Natural killer cell (primary cell): ENCODE measurements around the gene GPATCH2. TPM values are rescaled to one million over a fixed set of nuclear protein-coding genes. Genes with fewer than 3 reads are reported as not detected.

ENCODE experiments used
- ATAC-seq, 3 donors: fragments of 150-1000 bp in 2 of 3; fragments of 200-7000 bp in 1 of 3; cut with Tn5 transposase; 1 replicate in 1 of 3; 2 replicates in 2 of 3; pipeline ENCODE4 v1.10.0; 2021; ENCODE audit warnings: mild to moderate bottlenecking in 2 of 3, moderate library complexity in 2 of 3
- DNase-seq, 2 donors: peaks; one replicate each; pipeline versions ENCODE4 v3.0.0 to v3.0.0-alpha.2; 2013 to 2021; ENCODE audit warnings: mixed read lengths in 1 of 2
- H3K27ac ChIP-seq: one replicate; pipeline ENCODE4 v1.5.1; 2013; ENCODE audit warnings: mild to moderate bottlenecking, low read length
- H3K27me3 ChIP-seq: one replicate; pipeline ENCODE4 v1.6.1; 2013; ENCODE audit warnings: low read length; ENCODE audit not compliant: control insufficient read depth, insufficient read depth
- H3K36me3 ChIP-seq: one replicate; pipeline ENCODE4 v1.6.1; 2013; ENCODE audit warnings: low read length; ENCODE audit not compliant: control insufficient read depth, insufficient read depth
- H3K4me1 ChIP-seq: one replicate; pipeline ENCODE4 v1.6.1; 2013; ENCODE audit warnings: low read length; ENCODE audit not compliant: control insufficient read depth, insufficient read depth
- H3K4me3 ChIP-seq: one replicate; pipeline ENCODE4 v1.5.1; 2013; ENCODE audit warnings: low read length
- H3K9me3 ChIP-seq: one replicate; pipeline ENCODE4 v1.6.1; 2013; ENCODE audit warnings: low read length; ENCODE audit not compliant: control insufficient read depth, insufficient read depth
- H3K27ac Mint-ChIP-seq, 2 donors: one replicate each; pipeline ENCODE4 v1.8.0; 2022; ENCODE audit warnings: mild to moderate bottlenecking in 2 of 2, mixed read lengths in 2 of 2, moderate library complexity in 1 of 2
- H3K27me3 Mint-ChIP-seq, 2 donors: one replicate each; pipeline ENCODE4 v1.8.0; 2022; ENCODE audit warnings: low read depth in 2 of 2, mixed read lengths in 2 of 2
- H3K36me3 Mint-ChIP-seq: one replicate; pipeline ENCODE4 v1.8.0; 2022; ENCODE audit warnings: mixed read lengths
- H3K4me1 Mint-ChIP-seq, 2 donors: one replicate each; pipeline ENCODE4 v1.8.0; 2022; ENCODE audit warnings: mixed read lengths in 2 of 2
- H3K4me3 Mint-ChIP-seq: one replicate; pipeline ENCODE4 v1.8.0; 2022; ENCODE audit warnings: mild to moderate bottlenecking, moderate library complexity, mixed read lengths
- H3K9me3 Mint-ChIP-seq, 2 donors: one replicate each; pipeline ENCODE4 v1.8.0; 2022; ENCODE audit warnings: mixed read lengths in 2 of 2
- CTCF ChIP-seq: fragments of 200-600 bp; IDR thresholded peaks from one replicate; pipeline ENCODE4 v1.8.0; 2022; ENCODE audit warnings: antibody characterized with exemption
- whole genome bisulfite sequencing: methylation state at CpG from one replicate; pipeline ENCODE4 v1.1.7; 2013; ENCODE audit warnings: missing lambda C conversion rate; ENCODE audit not compliant: insufficient coverage; 5-methylcytosine and 5-hydroxymethylcytosine counted together
- intact Hi-C: fragments of 100-400 bp; cut with micrococcal nuclease; formaldehyde crosslinking; loops from one replicate; pipeline ENCODE4 v1.14.2; 2022
- total RNA-seq, 4 donors: library from RNA; stranded (reverse); fragments of 120-200 nt in 1 of 4; gene quantifications; one replicate each; pipeline versions ENCODE4 v1.2.3 to v1.2.4, GENCODE V29; 2013 to 2022

Gene GPATCH2
- total RNA-seq, 3 donors from 2014 or later (not counting 1 experiment from before 2014, with no cell fraction given), result 10.4 to 15.4 (median 11.7) TPM

GRCh38 chr1:217650674-217651073 lies 19.8 kb upstream of the GPATCH2 start:
- Mint-ChIP-seq H3K27ac (no peak overlapping the region), H3K27me3 (peaks cover 0 to 14% of the 10 kb centered on the region in 2 donors), H3K4me3 (no peak overlapping the region), H3K4me1 (no peaks in the 10 kb centered on the region), H3K36me3 (no peaks in the 10 kb centered on the region), H3K9me3 (no peaks in the 10 kb centered on the region)
- H3K27ac ChIP-seq, result no peak overlapping the region
- TF ChIP-seq CTCF, result no peak
- no peaks in the 10 kb centered on the region for H3K36me3 ChIP-seq
- WGBS, result 100% methylated on average over 3 of the region's 4 CpGs
- ATAC-seq, result no peak
- intact Hi-C loops, result no loop called here
- no peaks in the 10 kb centered on the region for H3K27me3 ChIP-seq
- H3K4me3 ChIP-seq, result no peak overlapping the region
- no peak for DNase-seq
- H3K4me1 ChIP-seq, result no peaks in the 10 kb centered on the region
- H3K9me3 ChIP-seq, result no peaks in the 10 kb centered on the region

- ATAC-seq (no peak), DNase-seq (no peak)
- H3K4me1 Mint-ChIP-seq, result no peaks in the 10 kb centered on the region
- no peaks in the 10 kb centered on the region for H3K9me3 Mint-ChIP-seq
- no peak overlapping the region for H3K4me3 ChIP-seq
- WGBS, result 92% methylated on average over 12 of the region's 13 CpGs
- no peak overlapping the region for H3K27ac Mint-ChIP-seq
- no peak overlapping the region for H3K27ac ChIP-seq
- no peaks in the 10 kb centered on the region for H3K9me3 ChIP-seq
- intact Hi-C loops, result no loop called here
- no peaks in the 10 kb centered on the region for H3K4me1 ChIP-seq
- no peak overlapping the region for H3K4me3 Mint-ChIP-seq
- no peak for TF ChIP-seq CTCF
- H3K36me3 ChIP-seq, result no peaks in the 10 kb centered on the region
- H3K36me3 Mint-ChIP-seq, result no peaks in the 10 kb centered on the region
- no peaks in the 10 kb centered on the region for H3K27me3 ChIP-seq
- peaks cover 6 to 24% of the 10 kb centered on the region in 2 donors for H3K27me3 Mint-ChIP-seq
These were observed 16.9 kb upstream of the GPATCH2 start for GRCh38 chr1:217647791-217648190.

- H3K4me3 ChIP-seq, result no peak overlapping the region
- H3K9me3 ChIP-seq, result no peaks in the 10 kb centered on the region
- ATAC-seq, result no peak
- 72% methylated on average over 6 of the region's 6 CpGs for WGBS
- Mint-ChIP-seq H3K4me3 (no peak overlapping the region), H3K27ac (no peak overlapping the region), H3K27me3 (peaks cover 23 to 58% of the 10 kb centered on the region in 2 donors), H3K9me3 (no peaks in the 10 kb centered on the region), H3K4me1 (no peaks in the 10 kb centered on the region), H3K36me3 (no peaks in the 10 kb centered on the region)
- peaks cover 12% of the 10 kb centered on the region for H3K27me3 ChIP-seq
- TF ChIP-seq CTCF, result no peak
- intact Hi-C loops, result no loop called here
- H3K4me1 ChIP-seq, result no peaks in the 10 kb centered on the region
- no peaks in the 10 kb centered on the region for H3K36me3 ChIP-seq
- DNase-seq, result no peak
- no peak overlapping the region for H3K27ac ChIP-seq
These were observed 11.6 kb upstream of the GPATCH2 start for GRCh38 chr1:217642455-217642854.

- H3K27me3 Mint-ChIP-seq, result no peaks in the 10 kb centered on the region
- Histone ChIP-seq H3K9me3 (no peaks in the 10 kb centered on the region), H3K36me3 (no peaks in the 10 kb centered on the region), H3K27ac (no peak overlapping the region), H3K4me1 (peaks cover 6% of the 10 kb centered on the region), H3K4me3 (no peak overlapping the region), H3K27me3 (no peaks in the 10 kb centered on the region)
- no peak overlapping the region for H3K4me3 Mint-ChIP-seq
- DNase-seq (no peak), ATAC-seq (no peak)
- H3K9me3 Mint-ChIP-seq, result no peaks in the 10 kb centered on the region
- 0% methylated on average over 2 of the region's 3 CpGs for WGBS
- H3K4me1 Mint-ChIP-seq, result peaks cover 43 to 49% of the 10 kb centered on the region in 2 donors
- no peak overlapping the region for H3K27ac Mint-ChIP-seq
- TF ChIP-seq CTCF, result no peak
- intact Hi-C loops, result no loop called here
- no peaks in the 10 kb centered on the region for H3K36me3 Mint-ChIP-seq
These were observed 3.5 kb downstream of the GPATCH2 start for GRCh38 chr1:217627431-217627830.
